Activated CD4-positive, alpha-beta T cell treated with anti-CD3 and anti-CD28 coated beads for 36 hours (primary cell): Measurements from ENCODE around the gene SORCS1. TPM values are rescaled to one million over a fixed set of nuclear protein-coding genes. Genes with fewer than 3 reads are reported as not detected.
A peak's percentile ranks its signal among the peaks of the same experiment; 100 is the strongest.

Source experiments
- ATAC-seq: fragments of 200-7000 bp; cut with Tn5 transposase; one replicate; pipeline ENCODE4 v1.10.0; 2021; ENCODE audit warnings: mild to moderate bottlenecking, moderate library complexity
- CTCF ChIA-PET: fragments of 350-600 bp; sonication (Branson Sonifier 250); formaldehyde crosslinking; loops from one replicate; lab custom pipeline; 2021; ENCODE audit warnings: antibody characterized with exemption; lab: Charles Lee
- POLR2A ChIA-PET: fragments of 350-600 bp; sonication (Branson Sonifier 250); formaldehyde crosslinking; loops from one replicate; lab custom pipeline; 2021; ENCODE audit warnings: antibody characterized with exemption, inconsistent platforms; lab: Charles Lee
- DNase-seq: peaks from one replicate; pipeline ENCODE4 v3.0.0-alpha.2; 2020
- H3K27ac Mint-ChIP-seq: one replicate; pipeline ENCODE4 v1.8.0; 2021; ENCODE audit warnings: mixed read lengths
- H3K27me3 Mint-ChIP-seq: one replicate; pipeline ENCODE4 v1.8.0; 2021; ENCODE audit warnings: mixed read lengths
- H3K36me3 Mint-ChIP-seq: one replicate; pipeline ENCODE4 v1.8.0; 2021; ENCODE audit warnings: low read depth, mixed read lengths
- H3K4me1 Mint-ChIP-seq: one replicate; pipeline ENCODE4 v1.8.0; 2021; ENCODE audit warnings: mixed read lengths
- H3K4me3 Mint-ChIP-seq: one replicate; pipeline ENCODE4 v1.8.0; 2021; ENCODE audit warnings: mild to moderate bottlenecking, moderate library complexity, mixed read lengths
- H3K9me3 Mint-ChIP-seq: one replicate; pipeline ENCODE4 v1.8.0; 2021; ENCODE audit warnings: low read depth, mixed read lengths
- intact Hi-C, 2 experiments: fragments of 100-400 bp; cut with DNase I in 1 of 2; cut with micrococcal nuclease in 1 of 2; formaldehyde crosslinking; loops; one replicate each; pipeline versions ENCODE4 v1.14.2 to v1.15.1; 2022 to 2024; cut with DNase I, micrococcal nuclease
- total RNA-seq, 2 experiments: library from RNA; stranded (reverse); gene quantifications; one replicate each; pipeline ENCODE4 v1.2.3, GENCODE V29; 2021

The SORCS1 gene
- total RNA-seq, result not detected

DNA sequence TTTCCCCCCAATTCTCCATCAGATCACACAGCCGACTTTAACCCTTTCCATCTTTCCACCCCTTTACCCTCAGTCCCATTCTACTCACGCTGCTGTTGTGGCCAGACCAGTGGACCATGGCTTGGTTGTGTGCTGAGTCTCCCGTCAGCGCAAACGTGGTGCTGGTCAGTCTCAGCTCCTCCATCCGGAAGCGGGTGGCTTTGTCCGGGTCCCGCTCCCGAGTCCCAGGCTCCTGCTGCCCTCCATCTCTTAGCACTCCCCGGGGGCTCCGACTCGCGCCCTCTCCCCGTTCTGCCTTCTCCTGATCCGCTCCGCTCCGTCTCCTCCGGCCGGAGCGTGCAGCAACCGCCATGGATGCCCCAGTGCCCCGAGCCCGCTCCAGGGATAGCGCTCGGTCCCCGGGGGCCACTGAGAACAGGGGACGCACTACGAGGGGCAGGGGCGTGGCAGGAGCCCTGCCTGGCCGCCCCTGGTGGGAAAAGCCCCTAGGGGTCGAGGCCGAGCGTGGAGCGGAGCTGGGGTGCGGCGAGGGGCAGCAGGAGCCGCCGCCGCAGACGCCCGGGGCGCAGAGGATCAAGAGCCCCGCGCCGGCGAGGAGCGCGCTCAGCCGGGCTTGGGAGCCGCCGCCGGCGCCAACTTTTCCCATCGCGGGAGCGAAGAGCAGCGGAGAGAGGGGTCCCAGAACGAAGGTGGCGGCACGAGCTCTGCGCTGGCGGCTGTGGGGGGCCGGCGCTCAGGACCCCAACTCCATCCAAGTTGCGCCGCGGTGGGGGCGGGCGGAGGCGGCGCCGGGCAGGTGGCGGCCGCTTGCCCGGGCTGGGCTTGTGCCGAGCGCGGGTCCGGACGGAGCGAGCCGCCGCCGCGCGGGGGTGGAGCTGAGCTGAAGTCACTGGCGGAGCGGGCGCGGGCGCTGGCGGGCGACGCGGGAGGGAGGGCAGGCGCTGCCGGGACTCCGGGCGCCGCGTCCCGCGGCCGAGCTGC is at the start of gene SORCS1:
TSS of gene SORCS1 (minus strand) at position 826 of the 981 bp plus-strand sequence.
- intact Hi-C loops, result no loop called here
- ATAC-seq, result no peak

GRCh38 chr10:107214261-107214660 is 49.8 kb upstream of the SORCS1 start:
- H3K27me3 Mint-ChIP-seq, result no peaks in the 10 kb centered on the region
- CTCF ChIA-PET, result no interaction called here

More for the DNA sequence above, at the start of gene SORCS1:
- H3K9me3 Mint-ChIP-seq, result peaks cover 3% of the 10 kb centered on the region
- ChIA-PET CTCF (no interaction called here), POLR2A (no interaction called here)
- no peak within 1 kb of the TSS for H3K27ac Mint-ChIP-seq
- H3K36me3 Mint-ChIP-seq, result peaks cover 2% of the 10 kb centered on the region
- H3K4me1 Mint-ChIP-seq, result no peaks in the 10 kb centered on the region
- H3K27me3 Mint-ChIP-seq, result peaks cover 13% of the 10 kb centered on the region
- peak; percentile 5 for DNase-seq
- no peak within 1 kb of the TSS for H3K4me3 Mint-ChIP-seq

GRCh38 chr10:107213861-107214260 is 49.4 kb upstream of the SORCS1 start:
- CTCF ChIA-PET, result no interaction called here
- intact Hi-C loops, result no loop called here
- H3K4me3 Mint-ChIP-seq, result no peak overlapping the region
- no peaks in the 10 kb centered on the region for H3K27me3 Mint-ChIP-seq
- peaks cover 17% of the 10 kb centered on the region for H3K9me3 Mint-ChIP-seq
- H3K4me1 Mint-ChIP-seq, result no peaks in the 10 kb centered on the region
- POLR2A ChIA-PET, result no interaction called here
- H3K36me3 Mint-ChIP-seq, result no peaks in the 10 kb centered on the region
- ATAC-seq, result no peak
- no peak for DNase-seq
- H3K27ac Mint-ChIP-seq, result no peak overlapping the region

More at GRCh38 chr10:107214261-107214660, 49.8 kb upstream of the SORCS1 start:
- Mint-ChIP-seq H3K4me3 (no peak overlapping the region), H3K36me3 (no peaks in the 10 kb centered on the region), H3K9me3 (peaks cover 17% of the 10 kb centered on the region), H3K4me1 (no peaks in the 10 kb centered on the region), H3K27ac (no peak overlapping the region)
- no peak for DNase-seq
- intact Hi-C loops, result no loop called here
- POLR2A ChIA-PET, result no interaction called here
- no peak for ATAC-seq

DNA sequence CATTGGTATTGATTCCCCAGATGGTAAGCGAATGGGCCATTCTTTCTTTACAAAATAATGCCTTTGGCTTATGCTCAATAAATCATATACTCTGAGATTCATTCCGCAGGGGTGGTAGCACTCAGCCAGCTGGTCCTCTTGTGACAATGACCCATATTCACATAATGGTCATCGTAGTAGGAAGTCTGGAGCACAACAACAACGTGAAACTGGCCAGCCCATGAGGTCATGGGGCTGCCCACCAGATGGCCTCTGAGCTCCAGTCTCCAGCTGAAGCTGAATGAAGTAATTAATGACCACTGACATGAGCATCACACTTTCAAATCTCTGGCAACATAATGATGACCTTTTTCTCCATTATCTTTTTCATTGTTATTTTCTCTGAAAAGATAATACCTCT is 42.3 kb upstream of the SORCS1 start:
- ATAC-seq, result no peak
- H3K27me3 Mint-ChIP-seq, result no peaks in the 10 kb centered on the region
- no peaks in the 10 kb centered on the region for H3K4me1 Mint-ChIP-seq
- no peak overlapping the region for H3K27ac Mint-ChIP-seq
- no peak overlapping the region for H3K4me3 Mint-ChIP-seq
- intact Hi-C loops, result no loop called here
- CTCF ChIA-PET, result no interaction called here
- no peaks in the 10 kb centered on the region for H3K36me3 Mint-ChIP-seq
- DNase-seq, result no peak
- POLR2A ChIA-PET, result no interaction called here
- peaks cover 18% of the 10 kb centered on the region for H3K9me3 Mint-ChIP-seq

DNA sequence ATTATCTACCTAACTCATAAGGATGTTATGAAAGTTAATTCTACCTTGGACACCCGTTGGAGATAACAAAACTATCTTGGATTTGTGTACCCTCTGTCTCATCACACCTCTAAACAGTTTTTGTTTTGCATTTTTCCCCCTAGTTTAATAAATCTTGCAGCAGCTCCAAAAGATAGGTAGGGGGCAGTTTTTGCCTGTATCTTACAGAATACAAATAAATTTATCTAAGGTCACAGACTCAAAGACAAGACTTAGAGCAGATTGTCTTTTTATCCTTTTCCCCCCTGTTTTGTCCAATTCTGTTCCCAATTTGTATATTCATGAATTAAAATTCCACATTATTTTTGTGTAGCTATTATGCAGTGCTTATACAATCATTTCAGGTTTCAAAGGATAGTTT is 5.0 kb upstream of the SORCS1 start:
- POLR2A ChIA-PET, result no interaction called here
- Mint-ChIP-seq H3K36me3 (peaks cover 2% of the 10 kb centered on the region), H3K9me3 (peaks cover 3% of the 10 kb centered on the region)

DNA sequence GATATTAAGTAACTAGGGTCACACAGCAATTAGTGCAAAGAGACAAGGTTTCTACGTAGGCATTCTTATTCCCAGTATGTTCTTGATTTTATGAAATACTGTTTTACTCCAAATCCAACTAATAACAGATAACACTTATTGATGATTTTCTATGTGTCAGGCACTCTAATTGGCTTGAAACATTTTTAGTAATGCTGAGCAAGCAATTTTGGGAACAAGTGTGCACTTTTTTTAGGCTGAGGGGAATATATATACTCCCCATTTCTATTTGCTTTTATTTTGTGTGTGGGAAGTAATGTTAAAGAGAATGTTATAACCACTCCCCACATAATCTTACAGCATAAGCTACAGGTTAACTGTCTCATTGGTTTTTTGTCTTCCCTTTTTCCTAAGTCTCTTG is 4.2 kb upstream of the SORCS1 start:
- Mint-ChIP-seq H3K9me3 (peaks cover 3% of the 10 kb centered on the region), H3K4me1 (no peaks in the 10 kb centered on the region), H3K4me3 (no peak overlapping the region), H3K36me3 (peaks cover 2% of the 10 kb centered on the region), H3K27me3 (peaks cover 9% of the 10 kb centered on the region), H3K27ac (no peak overlapping the region)
- DNase-seq, result no peak
- ChIA-PET POLR2A (no interaction called here), CTCF (no interaction called here)
- intact Hi-C loops, result no loop called here
- ATAC-seq, result no peak

More for the DNA sequence above, 5.0 kb upstream of the SORCS1 start:
- Mint-ChIP-seq H3K27me3 (peaks cover 6% of the 10 kb centered on the region), H3K27ac (no peak overlapping the region), H3K4me3 (no peak overlapping the region), H3K4me1 (no peaks in the 10 kb centered on the region)
- intact Hi-C loops, result no loop called here
- no peak for DNase-seq
- ATAC-seq, result no peak
- CTCF ChIA-PET, result no interaction called here

- intact Hi-C loops, result no loop called here
- Mint-ChIP-seq H3K4me3 (no peak overlapping the region), H3K27ac (no peak overlapping the region), H3K4me1 (no peaks in the 10 kb centered on the region), H3K36me3 (peaks cover 2% of the 10 kb centered on the region), H3K27me3 (peaks cover 13% of the 10 kb centered on the region), H3K9me3 (peaks cover 3% of the 10 kb centered on the region)
- POLR2A ChIA-PET, result no interaction called here
- CTCF ChIA-PET, result no interaction called here
- ATAC-seq, result no peak
- no peak for DNase-seq
Observed at GRCh38 chr10:107166403-107166802, 1.9 kb upstream of the SORCS1 start.

DNA sequence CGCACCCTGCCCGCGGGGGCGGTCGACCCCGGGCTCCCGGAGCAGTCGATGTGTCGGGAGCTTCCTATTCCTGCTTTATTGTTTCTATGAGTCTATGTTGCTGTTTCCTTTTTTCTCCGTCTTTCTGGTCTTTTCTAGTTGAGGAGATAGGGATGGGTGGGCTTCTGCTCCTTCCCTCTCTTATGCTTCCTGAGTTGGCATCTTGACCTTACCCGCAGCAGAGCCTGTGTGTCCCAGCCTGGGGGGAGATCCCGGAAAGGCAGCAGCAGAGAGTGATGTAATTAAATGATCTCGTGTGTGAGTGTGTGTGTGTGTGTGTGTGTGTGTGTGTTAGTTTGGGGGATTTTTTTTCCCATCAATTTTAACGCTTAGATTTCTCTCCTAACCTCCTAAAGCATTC is 486 bp upstream of the SORCS1 start:
- no peak overlapping the region for H3K4me3 Mint-ChIP-seq
- no peak for DNase-seq
- CTCF ChIA-PET, result no interaction called here
- no peaks in the 10 kb centered on the region for H3K4me1 Mint-ChIP-seq
- H3K27me3 Mint-ChIP-seq, result peaks cover 13% of the 10 kb centered on the region
- H3K27ac Mint-ChIP-seq, result no peak overlapping the region
- peaks cover 3% of the 10 kb centered on the region for H3K9me3 Mint-ChIP-seq
- intact Hi-C loops, result no loop called here
- H3K36me3 Mint-ChIP-seq, result peaks cover 2% of the 10 kb centered on the region
- ATAC-seq, result no peak
- POLR2A ChIA-PET, result no interaction called here

GRCh38 chr10:107163076-107163855 is 1.2 kb downstream of the SORCS1 start:
- CTCF ChIA-PET, result interaction anchor here (0.5 kb wide), 1 partner anchor 473 kb away, joined by 3 read pairs; no protein-coding TSS in a partner anchor
- H3K9me3 Mint-ChIP-seq, result peaks cover 3% of the 10 kb centered on the region
- POLR2A ChIA-PET, result no interaction called here
- DNase-seq, result no peak
- no peak overlapping the region for H3K27ac Mint-ChIP-seq
- peaks cover 2% of the 10 kb centered on the region for H3K36me3 Mint-ChIP-seq
- ATAC-seq, result no peak
- intact Hi-C loops, result no loop called here
- peaks cover 13% of the 10 kb centered on the region for H3K27me3 Mint-ChIP-seq
- H3K4me3 Mint-ChIP-seq, result no peak overlapping the region
- H3K4me1 Mint-ChIP-seq, result no peaks in the 10 kb centered on the region

DNA sequence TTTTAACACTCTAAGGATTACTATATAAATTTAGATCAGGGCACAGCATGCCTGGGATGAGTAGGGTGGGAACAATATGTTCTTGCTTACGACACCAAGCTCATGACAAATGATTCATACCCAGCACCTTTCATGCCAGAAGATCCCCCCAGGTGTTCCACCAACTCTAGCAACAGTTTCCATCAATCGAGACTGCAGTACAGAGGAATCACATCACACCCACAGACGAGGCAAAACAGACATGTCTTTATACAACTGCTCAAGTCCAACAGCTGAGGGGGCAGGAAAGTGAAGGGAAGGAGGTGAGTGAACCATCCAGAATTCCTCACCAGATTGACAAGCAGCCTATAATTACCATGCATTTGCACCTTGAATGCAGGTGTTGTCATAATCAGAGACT is 3.6 kb downstream of the SORCS1 start:
- Mint-ChIP-seq H3K27me3 (peaks cover 13% of the 10 kb centered on the region), H3K4me1 (no peaks in the 10 kb centered on the region), H3K36me3 (peaks cover 2% of the 10 kb centered on the region), H3K27ac (no peak overlapping the region), H3K9me3 (peaks cover 3% of the 10 kb centered on the region), H3K4me3 (no peak overlapping the region)
- ChIA-PET POLR2A (no interaction called here), CTCF (no interaction called here)
- intact Hi-C loops, result no loop called here
- ATAC-seq, result no peak
- DNase-seq, result no peak

GRCh38 chr10:107159871-107160270 is 4.6 kb downstream of the SORCS1 start:
- no peak overlapping the region for H3K4me3 Mint-ChIP-seq
- H3K9me3 Mint-ChIP-seq, result peaks cover under 1% of the 10 kb centered on the region
- no peak for ATAC-seq
- ChIA-PET CTCF (no interaction called here), POLR2A (no interaction called here)
- H3K36me3 Mint-ChIP-seq, result no peaks in the 10 kb centered on the region
- no peaks in the 10 kb centered on the region for H3K4me1 Mint-ChIP-seq
- no peak overlapping the region for H3K27ac Mint-ChIP-seq
- intact Hi-C loops, result no loop called here
- H3K27me3 Mint-ChIP-seq, result peaks cover 7% of the 10 kb centered on the region
- no peak for DNase-seq
